K562 (cell line): ENCODE results near the gene U2AF1L4.

Experiments used
- TF ChIP-seq, protein P1 (sequence below), 3 experiments: IDR thresholded peaks in 2 of 3; conservative IDR thresholded peaks in 1 of 3; 2 replicates each; pipeline ENCODE4 v1.5.1; 2011 to 2012; ENCODE audit warnings: low read length in 3 of 3, mild to moderate bottlenecking in 3 of 3, control low read depth in 2 of 3, improper control_type of control experiment in 1 of 3, inconsistent platforms in 1 of 3, low read depth in 1 of 3, mixed read lengths in 1 of 3, moderate library complexity in 1 of 3; ENCODE audit not compliant: insufficient read depth in 2 of 3
- TF ChIP-seq, protein P2 (sequence below): fragments of 250-450 bp; sonication (Bioruptor Pico); IDR thresholded peaks from 2 replicates; pipeline ENCODE4 v1.5.0; 2021
- TF ChIP-seq, protein P3 (sequence below): sonication (generic); formaldehyde crosslinking; IDR thresholded peaks from 2 replicates; pipeline ENCODE4 v1.8.1; 2022; ENCODE audit warnings: missing genetic modification reagents

DNA sequence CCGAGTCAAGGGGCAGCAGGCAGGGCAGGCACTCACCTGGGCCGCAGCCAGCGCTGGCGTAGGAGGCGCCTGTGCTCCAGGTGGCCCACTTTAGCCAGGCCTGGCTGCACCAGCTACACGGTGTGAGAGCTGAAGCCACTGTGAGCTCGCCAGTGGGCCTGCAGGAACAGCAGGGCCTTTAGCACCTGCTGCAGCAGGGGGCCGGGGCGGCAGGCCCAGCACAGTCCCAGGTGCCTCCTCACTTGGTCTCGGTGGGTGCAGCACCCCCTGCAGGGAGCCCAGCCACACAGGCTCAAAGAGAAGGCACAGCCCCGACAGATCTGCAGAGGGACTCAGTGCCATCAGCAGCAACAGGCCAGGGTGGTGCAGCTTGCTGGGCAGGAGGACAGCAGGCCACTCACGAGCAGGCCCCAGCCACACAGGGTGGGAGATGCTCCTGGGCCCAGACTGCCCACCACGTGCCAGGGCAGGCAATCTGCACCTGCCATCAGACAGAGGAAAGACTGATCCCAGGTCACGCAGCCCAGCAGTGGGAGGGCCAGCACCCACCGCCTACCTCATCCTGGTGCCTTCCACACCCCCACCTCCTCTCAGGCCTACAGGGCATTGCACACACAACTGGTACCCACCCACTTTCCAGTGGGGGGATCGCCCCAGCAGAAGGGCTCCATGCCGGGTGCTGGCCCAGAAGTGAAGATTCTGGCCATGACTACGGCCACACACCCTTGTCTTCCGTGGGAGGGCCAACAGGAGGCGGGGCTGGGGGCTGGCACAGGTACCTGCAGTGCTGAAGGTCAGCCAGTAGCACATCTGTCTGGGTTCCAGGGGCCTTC lies 46.0 kb upstream of the U2AF1L4 start:
- TF ChIP-seq, protein P1, sequence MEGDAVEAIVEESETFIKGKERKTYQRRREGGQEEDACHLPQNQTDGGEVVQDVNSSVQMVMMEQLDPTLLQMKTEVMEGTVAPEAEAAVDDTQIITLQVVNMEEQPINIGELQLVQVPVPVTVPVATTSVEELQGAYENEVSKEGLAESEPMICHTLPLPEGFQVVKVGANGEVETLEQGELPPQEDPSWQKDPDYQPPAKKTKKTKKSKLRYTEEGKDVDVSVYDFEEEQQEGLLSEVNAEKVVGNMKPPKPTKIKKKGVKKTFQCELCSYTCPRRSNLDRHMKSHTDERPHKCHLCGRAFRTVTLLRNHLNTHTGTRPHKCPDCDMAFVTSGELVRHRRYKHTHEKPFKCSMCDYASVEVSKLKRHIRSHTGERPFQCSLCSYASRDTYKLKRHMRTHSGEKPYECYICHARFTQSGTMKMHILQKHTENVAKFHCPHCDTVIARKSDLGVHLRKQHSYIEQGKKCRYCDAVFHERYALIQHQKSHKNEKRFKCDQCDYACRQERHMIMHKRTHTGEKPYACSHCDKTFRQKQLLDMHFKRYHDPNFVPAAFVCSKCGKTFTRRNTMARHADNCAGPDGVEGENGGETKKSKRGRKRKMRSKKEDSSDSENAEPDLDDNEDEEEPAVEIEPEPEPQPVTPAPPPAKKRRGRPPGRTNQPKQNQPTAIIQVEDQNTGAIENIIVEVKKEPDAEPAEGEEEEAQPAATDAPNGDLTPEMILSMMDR (IDR thresholded peaks at IDR 0.05 in 2 of 3, conservative IDR thresholded peaks at IDR 0.05 in 1 of 3; ENCODE audit: insufficient read depth in 2 of 3, low read depth in 1 of 3, low read length in 3 of 3) = peak in 2 of 3 experiments; percentile 21 to 23; a peak in 3 of 6 replicates
- TF ChIP-seq, protein P2, sequence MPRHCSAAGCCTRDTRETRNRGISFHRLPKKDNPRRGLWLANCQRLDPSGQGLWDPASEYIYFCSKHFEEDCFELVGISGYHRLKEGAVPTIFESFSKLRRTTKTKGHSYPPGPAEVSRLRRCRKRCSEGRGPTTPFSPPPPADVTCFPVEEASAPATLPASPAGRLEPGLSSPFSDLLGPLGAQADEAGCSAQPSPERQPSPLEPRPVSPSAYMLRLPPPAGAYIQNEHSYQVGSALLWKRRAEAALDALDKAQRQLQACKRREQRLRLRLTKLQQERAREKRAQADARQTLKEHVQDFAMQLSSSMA (CRISPR knock-in tag) = no peak
- TF ChIP-seq, protein P3, sequence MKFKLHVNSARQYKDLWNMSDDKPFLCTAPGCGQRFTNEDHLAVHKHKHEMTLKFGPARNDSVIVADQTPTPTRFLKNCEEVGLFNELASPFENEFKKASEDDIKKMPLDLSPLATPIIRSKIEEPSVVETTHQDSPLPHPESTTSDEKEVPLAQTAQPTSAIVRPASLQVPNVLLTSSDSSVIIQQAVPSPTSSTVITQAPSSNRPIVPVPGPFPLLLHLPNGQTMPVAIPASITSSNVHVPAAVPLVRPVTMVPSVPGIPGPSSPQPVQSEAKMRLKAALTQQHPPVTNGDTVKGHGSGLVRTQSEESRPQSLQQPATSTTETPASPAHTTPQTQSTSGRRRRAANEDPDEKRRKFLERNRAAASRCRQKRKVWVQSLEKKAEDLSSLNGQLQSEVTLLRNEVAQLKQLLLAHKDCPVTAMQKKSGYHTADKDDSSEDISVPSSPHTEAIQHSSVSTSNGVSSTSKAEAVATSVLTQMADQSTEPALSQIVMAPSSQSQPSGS (CRISPR knock-in tag) = no peak
